IMR-90 (cell line): ENCODE results near the gene OXSR1. TPM values are rescaled to one million over a fixed set of nuclear protein-coding genes. Genes with fewer than 3 reads are reported as not detected.
A peak's percentile ranks its signal among the peaks of the same experiment; 100 is the strongest.

Source experiments
- ATAC-seq: fragments of 200-7000 bp; cut with Tn5 transposase; 2 replicates; pipeline ENCODE4 v1.9.1; 2020; ENCODE audit warnings: low read depth, mild to moderate bottlenecking, moderate library complexity
- BruUV-seq: library from RNA; stranded (reverse); fragments of 400-500 nt; replicated peaks from 2 replicates; lab custom pipeline; 2021; lab: Mats Ljungman, UMichigan
- CTCF ChIA-PET: fragments of 300-600 bp; formaldehyde crosslinking; extraction: SDS; loops from one replicate; lab custom pipeline; 2021; ENCODE audit warnings: antibody characterized with exemption; lab: Yijun Ruan, JAX
- POLR2A ChIA-PET: fragments of 300-600 bp; sonication (Branson Sonifier 250); formaldehyde crosslinking; loops from one replicate; lab custom pipeline; 2022; ENCODE audit warnings: antibody characterized with exemption; ENCODE audit not compliant: unreplicated experiment; lab: Charles Lee
- DNase-seq: peaks from one replicate; pipeline ENCODE4 v3.0.0; 2013
- H2AFZ ChIP-seq: replicated peaks from 2 replicates; pipeline ENCODE3; 2013; ENCODE audit warnings: low read length, mild to moderate bottlenecking; ENCODE audit not compliant: poor library complexity
- H2AK5ac ChIP-seq: 2 replicates; pipeline ENCODE4 v1.6.1; 2013; ENCODE audit warnings: low read depth, low read length, inconsistent platforms
- H2AK9ac ChIP-seq: replicated peaks from 2 replicates; pipeline ENCODE3; 2013; ENCODE audit warnings: mild to moderate bottlenecking, low read depth, low read length, moderate library complexity; ENCODE audit not compliant: poor library complexity
- H2BK120ac ChIP-seq: 2 replicates; pipeline ENCODE4 v1.6.1; 2013; ENCODE audit warnings: low read depth, low read length, inconsistent platforms
- H2BK15ac ChIP-seq: 3 replicates; pipeline ENCODE4 v1.6.1; 2013; ENCODE audit warnings: low read depth, low read length, inconsistent platforms
- H2BK20ac ChIP-seq: 2 replicates; pipeline ENCODE4 v1.6.1; 2013; ENCODE audit warnings: low read depth, mild to moderate bottlenecking, inconsistent platforms, low read length, moderate library complexity
- H2BK5ac ChIP-seq: 2 replicates; pipeline ENCODE4 v1.6.1; 2013; ENCODE audit warnings: mild to moderate bottlenecking, low read depth, low read length, inconsistent platforms; ENCODE audit not compliant: poor library complexity, severe bottlenecking
- H3K14ac ChIP-seq: replicated peaks from 2 replicates; pipeline ENCODE4 v1.6.1; 2013; ENCODE audit warnings: low read depth, low read length, inconsistent platforms
- H3K18ac ChIP-seq: 2 replicates; pipeline ENCODE4 v1.6.1; 2013; ENCODE audit warnings: low read depth, low read length, control low read depth
- H3K23ac ChIP-seq: 2 replicates; pipeline ENCODE4 v1.6.1; 2013; ENCODE audit warnings: low read depth, low read length, inconsistent platforms
- H3K27ac ChIP-seq: 2 replicates; pipeline ENCODE4 v1.5.1; 2013; ENCODE audit warnings: mild to moderate bottlenecking, control low read depth, low read length; ENCODE audit not compliant: insufficient read depth
- H3K27me3 ChIP-seq: 2 replicates; pipeline ENCODE4 v1.6.1; 2013; ENCODE audit warnings: low read length; ENCODE audit not compliant: control insufficient read depth, insufficient read depth
- H3K36me3 ChIP-seq: 2 replicates; pipeline ENCODE4 v1.6.1; 2013; ENCODE audit warnings: low read length, mixed read lengths; ENCODE audit not compliant: control insufficient read depth, insufficient read depth
- H3K4ac ChIP-seq: 2 replicates; pipeline ENCODE4 v1.6.1; 2013; ENCODE audit warnings: low read depth, low read length, inconsistent platforms
- H3K4me1 ChIP-seq: 2 replicates; pipeline ENCODE4 v1.6.1; 2013; ENCODE audit warnings: low read length, mixed read lengths; ENCODE audit not compliant: control insufficient read depth, insufficient read depth
- H3K4me2 ChIP-seq: 2 replicates; pipeline ENCODE4 v1.6.1; 2013; ENCODE audit warnings: low read depth, mild to moderate bottlenecking, control low read depth, low read length, moderate library complexity
- H3K4me3 ChIP-seq: 2 replicates; pipeline ENCODE4 v1.5.1; 2013; ENCODE audit warnings: low read depth, mild to moderate bottlenecking, control low read depth, low read length, moderate library complexity; ENCODE audit not compliant: insufficient read depth
- H3K56ac ChIP-seq: 2 replicates; pipeline ENCODE4 v1.6.1; 2013; ENCODE audit warnings: low read length, inconsistent platforms; ENCODE audit not compliant: insufficient read depth; ENCODE audit errors: extremely low read depth
- H3K79me1 ChIP-seq, 2 experiments: 2 replicates each; pipeline ENCODE4 v1.6.1; 2013; ENCODE audit warnings: low read length in 2 of 2, inconsistent platforms in 1 of 2, low read depth in 1 of 2
- H3K9ac ChIP-seq: 2 replicates; pipeline ENCODE4 v1.6.1; 2013; ENCODE audit warnings: low read depth, low read length, control low read depth
- H3K9me1 ChIP-seq: 2 replicates; pipeline ENCODE4 v1.6.1; 2013; ENCODE audit warnings: low read length, inconsistent platforms; ENCODE audit not compliant: insufficient read depth
- H3K9me3 ChIP-seq: 2 replicates; pipeline ENCODE4 v1.6.1; 2013; ENCODE audit warnings: low read length; ENCODE audit not compliant: control insufficient read depth, insufficient read depth
- H4K20me1 ChIP-seq: 2 replicates; pipeline ENCODE4 v1.6.1; 2013; ENCODE audit warnings: low read length, inconsistent platforms; ENCODE audit not compliant: insufficient read depth
- H4K5ac ChIP-seq: 2 replicates; pipeline ENCODE4 v1.6.1; 2013; ENCODE audit warnings: mild to moderate bottlenecking, low read depth, low read length, control low read depth
- H4K8ac ChIP-seq, 2 experiments: 2 replicates each; pipeline ENCODE4 v1.6.1; 2013; ENCODE audit warnings: low read depth in 2 of 2, low read length in 2 of 2, control low read depth in 1 of 2, inconsistent platforms in 1 of 2
- H4K91ac ChIP-seq: 2 replicates; pipeline ENCODE4 v1.6.1; 2013; ENCODE audit warnings: low read depth, low read length, inconsistent platforms; ENCODE audit not compliant: insufficient read depth
- BHLHE40 ChIP-seq: fragments of 150-350 bp; IDR thresholded peaks from 2 replicates; pipeline ENCODE4 v1.6.1; 2016; ENCODE audit warnings: mild to moderate bottlenecking, low read depth, low read length
- CEBPB ChIP-seq: IDR thresholded peaks from 2 replicates; pipeline ENCODE4 v1.6.1; 2012; ENCODE audit warnings: low read depth, low read length, improper control_type of control experiment
- CHD1 ChIP-seq: IDR thresholded peaks from 2 replicates; pipeline ENCODE4 v1.6.1; 2012; ENCODE audit warnings: low read depth, low read length, improper control_type of control experiment
- FOS ChIP-seq: fragments of 150-350 bp; IDR thresholded peaks from 2 replicates; pipeline ENCODE4 v1.6.1; 2016; ENCODE audit warnings: low read depth, low read length
- MAFK ChIP-seq: IDR thresholded peaks from 2 replicates; pipeline ENCODE4 v1.6.1; 2012; ENCODE audit warnings: low read depth, low read length, improper control_type of control experiment
- MAZ ChIP-seq: IDR thresholded peaks from 2 replicates; pipeline ENCODE4 v1.6.1; 2012; ENCODE audit warnings: low read depth, mild to moderate bottlenecking, low read length, improper control_type of control experiment, moderate library complexity, borderline replicate concordance
- MXI1 ChIP-seq: IDR thresholded peaks from 2 replicates; pipeline ENCODE4 v1.6.1; 2012; ENCODE audit warnings: low read depth, mild to moderate bottlenecking, low read length, moderate library complexity, borderline replicate concordance
- POLR2A ChIP-seq: IDR thresholded peaks from 2 replicates; pipeline ENCODE4 v1.6.1; 2012; ENCODE audit warnings: mild to moderate bottlenecking, low read depth, low read length
- RAD21 ChIP-seq: IDR thresholded peaks from 2 replicates; pipeline ENCODE4 v1.6.1; 2012; ENCODE audit warnings: low read length, improper control_type of control experiment
- RCOR1 ChIP-seq: IDR thresholded peaks from 2 replicates; pipeline ENCODE4 v1.6.1; 2012; ENCODE audit warnings: mild to moderate bottlenecking, low read length, improper control_type of control experiment; ENCODE audit not compliant: insufficient replicate concordance
- RFX5 ChIP-seq: IDR thresholded peaks from 2 replicates; pipeline ENCODE4 v1.8.0; 2012; ENCODE audit warnings: low read depth, mild to moderate bottlenecking, low read length, moderate library complexity
- SMC3 ChIP-seq: fragments of 150-350 bp; IDR thresholded peaks from 2 replicates; pipeline ENCODE4 v1.6.1; 2016; ENCODE audit warnings: low read depth, mild to moderate bottlenecking, antibody characterized with exemption, low read length, moderate library complexity
- WGBS, 2 experiments: methylation state at CpG; one replicate each; pipeline versions ENCODE4 v1.1.5 to v1.1.7; 2013; ENCODE audit warnings: missing lambda C conversion rate in 2 of 2; ENCODE audit not compliant: insufficient read length in 1 of 2; ENCODE audit errors: extremely low coverage in 2 of 2; 5-methylcytosine and 5-hydroxymethylcytosine counted together
- dilution Hi-C: fragments of 300-500 bp; cut with HindIII; formaldehyde crosslinking; loops from one replicate; pipeline ENCODE4 v1.14.3; 2018; ENCODE audit warnings: low sequenced_read_pairs; ENCODE audit not compliant: unreplicated experiment
- in situ Hi-C: fragments of 300-500 bp; cut with MboI; formaldehyde crosslinking; loops from 3 replicates; pipeline ENCODE4 v1.14.3; 2019; ENCODE audit warnings: low sequenced_read_pairs, inconsistent platforms, mixed read lengths
- intact Hi-C: fragments of 100-400 bp; cut with micrococcal nuclease; formaldehyde crosslinking; loops from 2 replicates; pipeline ENCODE4 v1.10.0; 2022
- polyA plus RNA-seq, 3 experiments: library from polyadenylated mRNA; depleted of rRNA; stranded (reverse); fragments of >200 nt; gene quantifications; 2 replicates each; pipeline ENCODE4 v1.2.3, GENCODE V29; 2012; ENCODE audit warnings: low replicate concordance in 1 of 3
- total RNA-seq: library from RNA; depleted of rRNA; stranded (reverse); fragments of >200 nt; gene quantifications from 2 replicates; pipeline ENCODE4 v1.2.3, GENCODE V29; 2012
- TF ChIP-seq, protein P1 (sequence below): conservative IDR thresholded peaks from 2 replicates; pipeline ENCODE4 v1.5.1; 2012; ENCODE audit warnings: mild to moderate bottlenecking, low read depth, low read length, improper control_type of control experiment
- TF ChIP-seq, protein P2 (sequence below): fragments of 150-350 bp; IDR thresholded peaks from 2 replicates; pipeline ENCODE4 v1.6.1; 2017; ENCODE audit warnings: mild to moderate bottlenecking, antibody characterized with exemption, low read length, low read depth
- TF ChIP-seq, protein P3 (sequence below): fragments of 150-350 bp; IDR thresholded peaks from 2 replicates; pipeline ENCODE4 v1.6.1; 2016; ENCODE audit warnings: low read depth, mild to moderate bottlenecking, low read length, moderate library complexity, borderline replicate concordance

The OXSR1 gene
- total and polyA plus RNA-seq, 2 of the 4 experiments (the other 2 are of a cell fraction): 32.9 to 37.6 TPM

DNA sequence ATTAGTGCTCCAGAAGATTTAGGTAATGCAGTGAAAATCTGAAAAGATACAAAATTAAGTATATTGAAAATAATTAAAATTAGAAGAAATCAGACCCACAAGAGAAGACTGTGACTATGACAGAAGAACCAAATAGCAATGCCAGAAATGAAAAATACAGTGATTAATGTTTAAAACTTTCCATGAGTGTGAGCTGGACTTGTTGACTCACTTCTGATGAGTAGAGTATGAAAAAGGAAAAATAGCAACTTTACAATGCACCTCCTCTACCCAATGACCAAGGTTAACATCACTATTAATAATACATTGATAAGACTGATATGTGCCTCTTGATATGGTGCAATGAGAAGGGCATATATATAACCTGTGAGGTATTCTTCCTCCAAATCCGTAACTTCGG is 60.9 kb downstream of the OXSR1 start:
- no peak overlapping the region for H2BK120ac ChIP-seq
- in situ Hi-C loops: no loop called here
- H2BK20ac ChIP-seq: no peak overlapping the region
- no peak overlapping the region for H3K14ac ChIP-seq
- no peak overlapping the region for H4K8ac ChIP-seq
- dilution Hi-C loops: no loop called here
- H3K79me1 ChIP-seq: peaks cover 15 to 45% of the 10 kb centered on the region in 2 experiments
- ATAC-seq (peak; percentile 33; the same call in 1 of the 2 replicates), DNase-seq (peak; percentile 47)
- no peak overlapping the region for H2AK9ac ChIP-seq
- CTCF ChIA-PET: no interaction called here
- no peaks in the 10 kb centered on the region for H3K9me3 ChIP-seq
- no CpG with 5 or more reads among the region's 2 CpGs for WGBS, 2 experiments
- no peak overlapping the region for H3K56ac ChIP-seq
- H3K27ac ChIP-seq: no peak overlapping the region
- peaks cover 3% of the 10 kb centered on the region; the same call in 1 of the 2 replicates for H3K9me1 ChIP-seq
- no peak overlapping the region for H4K5ac ChIP-seq
- intact Hi-C loops: no loop called here
- no peak for TF ChIP-seq RFX5
- TF ChIP-seq, protein P1, sequence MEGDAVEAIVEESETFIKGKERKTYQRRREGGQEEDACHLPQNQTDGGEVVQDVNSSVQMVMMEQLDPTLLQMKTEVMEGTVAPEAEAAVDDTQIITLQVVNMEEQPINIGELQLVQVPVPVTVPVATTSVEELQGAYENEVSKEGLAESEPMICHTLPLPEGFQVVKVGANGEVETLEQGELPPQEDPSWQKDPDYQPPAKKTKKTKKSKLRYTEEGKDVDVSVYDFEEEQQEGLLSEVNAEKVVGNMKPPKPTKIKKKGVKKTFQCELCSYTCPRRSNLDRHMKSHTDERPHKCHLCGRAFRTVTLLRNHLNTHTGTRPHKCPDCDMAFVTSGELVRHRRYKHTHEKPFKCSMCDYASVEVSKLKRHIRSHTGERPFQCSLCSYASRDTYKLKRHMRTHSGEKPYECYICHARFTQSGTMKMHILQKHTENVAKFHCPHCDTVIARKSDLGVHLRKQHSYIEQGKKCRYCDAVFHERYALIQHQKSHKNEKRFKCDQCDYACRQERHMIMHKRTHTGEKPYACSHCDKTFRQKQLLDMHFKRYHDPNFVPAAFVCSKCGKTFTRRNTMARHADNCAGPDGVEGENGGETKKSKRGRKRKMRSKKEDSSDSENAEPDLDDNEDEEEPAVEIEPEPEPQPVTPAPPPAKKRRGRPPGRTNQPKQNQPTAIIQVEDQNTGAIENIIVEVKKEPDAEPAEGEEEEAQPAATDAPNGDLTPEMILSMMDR: no peak
- no peak for TF ChIP-seq FOS
- no peak for TF ChIP-seq MAFK
- no peak for TF ChIP-seq RAD21
- TF ChIP-seq RCOR1: no peak
- no peak for TF ChIP-seq SMC3
- TF ChIP-seq BHLHE40: no peak
- TF ChIP-seq POLR2A: no peak
- TF ChIP-seq CEBPB: no peak
- TF ChIP-seq MXI1: no peak
- TF ChIP-seq, protein P2, sequence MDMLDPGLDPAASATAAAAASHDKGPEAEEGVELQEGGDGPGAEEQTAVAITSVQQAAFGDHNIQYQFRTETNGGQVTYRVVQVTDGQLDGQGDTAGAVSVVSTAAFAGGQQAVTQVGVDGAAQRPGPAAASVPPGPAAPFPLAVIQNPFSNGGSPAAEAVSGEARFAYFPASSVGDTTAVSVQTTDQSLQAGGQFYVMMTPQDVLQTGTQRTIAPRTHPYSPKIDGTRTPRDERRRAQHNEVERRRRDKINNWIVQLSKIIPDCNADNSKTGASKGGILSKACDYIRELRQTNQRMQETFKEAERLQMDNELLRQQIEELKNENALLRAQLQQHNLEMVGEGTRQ: no peak
- TF ChIP-seq, protein P3, sequence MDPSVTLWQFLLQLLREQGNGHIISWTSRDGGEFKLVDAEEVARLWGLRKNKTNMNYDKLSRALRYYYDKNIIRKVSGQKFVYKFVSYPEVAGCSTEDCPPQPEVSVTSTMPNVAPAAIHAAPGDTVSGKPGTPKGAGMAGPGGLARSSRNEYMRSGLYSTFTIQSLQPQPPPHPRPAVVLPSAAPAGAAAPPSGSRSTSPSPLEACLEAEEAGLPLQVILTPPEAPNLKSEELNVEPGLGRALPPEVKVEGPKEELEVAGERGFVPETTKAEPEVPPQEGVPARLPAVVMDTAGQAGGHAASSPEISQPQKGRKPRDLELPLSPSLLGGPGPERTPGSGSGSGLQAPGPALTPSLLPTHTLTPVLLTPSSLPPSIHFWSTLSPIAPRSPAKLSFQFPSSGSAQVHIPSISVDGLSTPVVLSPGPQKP: no peak
- TF ChIP-seq CHD1: no peak
- no peak for TF ChIP-seq MAZ
- H2AFZ ChIP-seq: no peak overlapping the region
- H3K23ac ChIP-seq: no peak overlapping the region
- BruUV-seq: no TSS peak
- H3K4ac ChIP-seq: no peak overlapping the region
- peaks cover 11% of the 10 kb centered on the region for H3K36me3 ChIP-seq
- H2BK5ac ChIP-seq: peak overlapping the region; percentile 37
- no peaks in the 10 kb centered on the region; the same call in 1 of the 2 replicates for H4K20me1 ChIP-seq
- no peaks in the 10 kb centered on the region for H3K27me3 ChIP-seq
- no peak overlapping the region for H2AK5ac ChIP-seq
- H3K4me2 ChIP-seq: no peak overlapping the region; the same call in 1 of the 2 replicates
- peaks cover 4% of the 10 kb centered on the region for H3K4me1 ChIP-seq
- no peak overlapping the region for H3K18ac ChIP-seq
- H4K91ac ChIP-seq: no peak overlapping the region
- POLR2A ChIA-PET: no interaction called here
- H3K9ac ChIP-seq: no peak overlapping the region
- no peak overlapping the region for H2BK15ac ChIP-seq
- no peak overlapping the region for H3K4me3 ChIP-seq
